GM18873 (cell line): ENCODE measurements around the gene PLCH2.

ENCODE experiments used
- ATAC-seq: cut with Tn5 transposase; IDR thresholded peaks from one replicate; pipeline ENCODE4 v1.9.1; 2021; ENCODE audit warnings: mild to moderate bottlenecking, moderate library complexity, moderate number of reproducible peaks; ENCODE audit not compliant: unreplicated experiment, low FRiP score

PLCH2 gene

DNA sequence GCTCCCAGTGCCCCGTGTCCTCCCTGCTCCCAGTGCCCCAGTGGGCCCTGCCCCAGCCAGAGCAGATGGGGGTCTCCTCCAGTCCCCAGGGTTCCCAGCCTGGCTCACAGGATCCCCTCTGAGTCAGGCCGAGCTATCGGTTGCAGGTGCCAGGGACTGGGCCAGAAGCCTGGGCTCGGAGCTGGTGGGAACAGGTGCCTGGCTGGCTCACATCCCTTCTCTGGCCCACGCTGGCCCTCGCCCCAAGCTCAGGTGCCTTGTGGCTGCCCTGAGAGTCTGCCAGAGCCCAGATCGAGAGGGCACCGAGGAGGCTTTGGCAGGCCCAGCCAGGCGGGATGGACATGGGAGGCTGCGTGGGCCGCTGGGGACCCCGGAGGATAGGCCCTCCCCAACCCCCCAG, 18.9 kb downstream of the PLCH2 start:
- no peak for ATAC-seq

- ATAC-seq: no peak
Measured at GRCh38 chr1:2495546-2495945, 19.5 kb downstream of the PLCH2 start.

DNA sequence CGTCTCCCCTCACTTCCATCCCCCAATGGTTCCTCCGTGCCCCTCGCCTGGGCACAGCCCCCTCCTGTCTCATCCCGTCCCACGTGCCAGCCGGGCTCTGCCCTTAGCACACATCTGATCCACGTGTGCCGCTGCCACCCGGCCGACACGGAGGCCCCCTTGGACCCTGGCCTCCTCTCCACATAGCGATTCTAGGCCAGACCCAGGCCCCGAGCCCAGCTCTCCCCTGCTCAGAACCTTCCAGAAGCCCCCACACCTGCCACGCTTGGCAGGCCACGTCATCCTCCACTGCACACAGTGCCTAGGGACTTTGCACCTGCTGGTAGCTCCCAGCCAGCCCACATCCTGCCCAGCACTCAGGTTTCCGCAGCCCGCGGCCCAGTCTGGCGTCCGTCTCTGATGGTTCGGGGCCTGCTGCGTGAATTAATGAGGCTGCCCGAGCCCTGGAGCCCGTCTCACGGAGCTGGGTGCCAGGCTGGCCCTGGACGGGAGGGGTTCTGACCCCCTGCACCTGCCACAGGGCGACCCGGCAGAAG, 20.1 kb downstream of the PLCH2 start:
- ATAC-seq: no peak

- ATAC-seq: no peak
Measured at GRCh38 chr1:2496746-2497145, 20.7 kb downstream of the PLCH2 start.

DNA sequence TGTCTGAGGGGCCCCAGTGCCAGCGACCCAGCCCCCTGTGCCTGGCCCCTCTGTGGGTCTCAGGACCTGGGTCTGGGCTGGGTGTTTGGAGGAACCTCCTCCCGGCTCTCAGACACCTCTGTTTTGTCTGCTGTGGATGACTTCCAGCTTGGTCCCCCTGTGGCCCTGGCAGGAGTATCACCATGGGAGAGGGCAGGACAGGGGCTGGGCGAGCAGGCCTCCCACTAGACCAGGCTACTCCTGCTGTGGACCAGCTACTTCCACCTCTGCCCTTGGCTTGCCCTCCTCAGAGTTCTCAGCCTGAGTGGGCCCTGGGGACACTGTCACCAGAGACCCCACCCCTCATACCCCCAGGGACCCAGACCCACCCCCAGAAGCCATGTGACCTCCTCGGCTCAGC, 21.8 kb downstream of the PLCH2 start:
- ATAC-seq: no peak

DNA sequence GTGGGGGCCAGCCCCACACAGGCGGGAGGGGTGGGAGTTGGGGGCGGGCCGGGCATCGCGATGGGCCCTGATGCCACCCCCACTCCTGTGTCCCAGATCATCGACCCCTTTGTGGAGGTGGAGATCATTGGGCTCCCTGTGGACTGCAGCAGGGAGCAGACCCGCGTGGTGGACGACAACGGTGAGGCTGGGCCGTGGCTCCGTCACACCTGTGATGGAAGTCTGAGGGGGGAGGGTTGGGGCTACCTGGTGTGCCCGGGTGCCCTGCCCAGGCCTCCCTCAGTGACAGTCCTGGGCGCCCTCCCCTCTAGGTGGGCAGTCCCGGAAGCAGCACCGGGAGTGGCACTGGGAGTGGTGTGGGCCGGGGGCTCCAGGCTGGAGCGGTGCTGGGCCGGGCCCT, 22.6 kb downstream of the PLCH2 start:
- no peak for ATAC-seq

- no peak for ATAC-seq
Measured at GRCh38 chr1:2499260-2499659, 23.2 kb downstream of the PLCH2 start.

DNA sequence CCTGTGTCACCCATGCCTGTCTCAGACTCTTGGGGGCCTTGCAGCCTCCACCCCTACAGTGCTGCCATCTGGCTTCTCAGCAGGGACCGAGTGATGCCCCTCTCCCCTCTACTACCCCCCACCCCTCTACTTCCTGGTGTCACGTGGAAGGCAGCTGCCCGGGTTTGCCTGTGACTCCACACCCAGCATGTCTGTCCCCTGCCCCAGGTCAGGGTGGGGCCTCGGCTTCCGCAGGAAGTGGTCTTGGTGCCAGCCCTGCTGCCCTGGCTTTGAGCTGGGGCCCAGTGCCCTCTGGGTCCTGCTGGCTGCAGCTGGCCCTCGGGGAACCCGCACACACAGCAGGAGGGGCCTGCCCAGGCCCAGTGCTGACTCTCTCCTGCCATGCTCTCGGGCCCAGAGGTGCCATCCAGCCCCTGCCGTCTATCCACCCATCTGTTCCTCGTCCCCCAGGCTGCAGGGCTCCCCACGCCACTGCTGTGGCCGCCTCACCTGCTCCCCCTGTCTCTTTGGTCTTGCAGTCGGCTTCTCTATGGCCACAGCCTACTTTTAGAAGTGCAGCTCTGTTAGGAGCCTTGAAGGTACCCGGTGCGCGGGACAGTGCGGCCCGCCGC, 24.0 kb downstream of the PLCH2 start:
- no peak for ATAC-seq

DNA sequence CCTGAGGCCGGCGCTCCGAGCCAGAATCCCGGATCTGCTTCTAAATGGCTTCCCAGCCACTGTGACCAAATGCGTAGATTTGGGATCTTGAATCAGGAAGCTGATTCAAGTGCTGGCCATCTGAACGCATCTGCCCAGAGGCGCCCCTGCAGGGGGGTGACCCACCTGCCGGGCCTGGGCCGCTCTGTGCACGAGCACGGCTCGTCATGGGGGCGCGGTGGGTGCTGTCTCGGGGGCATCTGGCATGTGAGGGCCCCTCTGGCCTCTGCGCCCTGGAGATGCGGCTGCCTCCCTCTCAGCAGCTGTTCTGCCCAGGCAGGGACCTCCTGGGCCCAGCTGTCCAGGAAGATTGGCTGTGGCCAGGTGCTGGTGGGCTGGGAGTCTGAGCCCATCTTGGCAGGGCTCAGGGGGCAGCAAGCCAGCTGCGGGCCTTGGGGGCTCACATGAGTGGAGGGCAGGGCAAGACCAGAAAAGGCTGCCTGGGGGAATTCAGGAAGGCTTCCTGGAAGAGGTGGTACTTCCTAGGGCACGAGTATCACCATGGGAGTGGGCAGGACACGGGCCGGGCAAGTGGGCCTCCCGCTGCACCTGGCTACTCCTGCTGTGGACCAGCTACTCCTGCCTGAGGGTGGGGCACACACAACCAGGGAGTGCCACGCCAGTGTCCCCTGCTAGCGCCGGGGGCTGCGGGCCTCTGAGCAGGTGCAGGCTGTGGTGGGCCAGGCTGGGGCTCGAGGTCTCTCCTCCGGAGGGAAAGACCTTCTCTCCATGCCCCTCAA, 25.1 kb downstream of the PLCH2 start:
- ATAC-seq: no peak

- ATAC-seq: no peak
Measured at GRCh38 chr1:2501820-2502119, 25.7 kb downstream of the PLCH2 start.

- ATAC-seq: no peak
Measured at GRCh38 chr1:2502210-2502609, 26.1 kb downstream of the PLCH2 start.

- no peak for ATAC-seq
Measured at GRCh38 chr1:2502661-2503553, 26.8 kb downstream of the PLCH2 start.

DNA sequence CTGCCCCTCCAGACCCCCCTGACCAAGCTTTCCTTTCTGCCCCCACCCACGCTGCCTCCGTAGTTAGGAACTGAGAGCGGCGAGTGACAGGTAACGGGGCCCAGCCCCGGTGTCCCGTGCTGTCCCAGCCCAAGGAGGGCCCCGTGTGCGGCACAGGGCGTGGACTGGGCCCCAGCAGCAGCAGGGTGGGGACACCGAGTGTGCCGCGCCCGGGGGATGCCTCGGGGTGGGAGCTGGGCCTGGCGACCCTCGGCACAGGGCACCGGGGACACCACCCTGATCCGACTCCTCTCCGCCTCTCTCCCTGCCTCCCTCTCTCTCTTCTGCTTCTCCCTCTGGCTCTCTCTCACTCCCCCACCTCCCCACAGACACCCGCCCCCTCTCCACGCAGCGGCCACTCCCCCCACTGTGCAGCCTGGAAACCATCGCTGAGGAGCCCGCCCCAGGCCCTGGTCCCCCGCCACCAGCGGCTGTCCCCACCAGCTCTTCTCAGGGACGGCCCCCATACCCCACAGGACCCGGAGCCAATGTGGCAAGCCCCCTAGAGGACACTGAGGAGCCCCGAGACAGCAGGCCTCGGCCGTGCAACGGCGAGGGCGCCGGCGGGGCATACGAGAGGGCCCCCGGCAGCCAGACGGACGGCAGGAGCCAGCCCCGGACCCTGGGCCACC, 27.6 kb downstream of the PLCH2 start:
- ATAC-seq: no peak

DNA sequence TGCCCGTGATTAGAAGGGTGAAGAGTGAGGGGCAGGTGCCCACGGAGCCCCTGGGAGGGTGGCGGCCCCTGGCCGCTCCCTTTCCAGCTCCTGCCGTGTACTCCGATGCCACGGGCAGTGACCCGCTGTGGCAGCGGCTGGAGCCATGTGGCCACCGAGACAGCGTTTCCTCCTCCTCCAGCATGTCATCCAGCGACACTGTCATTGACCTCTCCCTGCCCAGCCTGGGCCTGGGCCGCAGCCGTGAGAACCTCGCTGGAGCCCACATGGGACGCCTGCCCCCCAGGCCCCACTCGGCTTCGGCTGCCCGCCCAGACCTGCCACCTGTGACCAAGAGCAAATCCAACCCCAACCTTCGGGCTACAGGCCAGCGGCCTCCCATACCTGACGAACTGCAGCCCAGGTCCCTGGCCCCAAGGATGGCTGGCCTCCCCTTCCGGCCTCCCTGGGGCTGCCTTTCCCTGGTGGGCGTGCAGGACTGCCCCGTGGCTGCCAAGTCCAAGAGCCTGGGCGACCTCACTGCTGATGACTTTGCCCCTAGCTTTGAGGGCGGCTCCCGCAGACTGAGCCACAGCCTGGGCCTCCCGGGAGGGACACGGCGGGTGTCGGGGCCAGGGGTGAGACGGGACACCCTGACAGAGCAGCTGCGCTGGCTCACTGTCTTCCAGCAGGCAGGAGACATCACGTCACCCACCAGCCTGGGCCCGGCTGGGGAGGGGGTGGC, 28.3 kb downstream of the PLCH2 start:
- no peak for ATAC-seq

- no peak for ATAC-seq
Measured at GRCh38 chr1:2504949-2505272, 28.8 kb downstream of the PLCH2 start.

GRCh38 chr1:2505461-2505994, 29.4 kb downstream of the PLCH2 start:
- no peak for ATAC-seq

GRCh38 chr1:2506007-2506860, 30.1 kb downstream of the PLCH2 start:
- no peak for ATAC-seq

GRCh38 chr1:2506901-2507565, 30.9 kb downstream of the PLCH2 start:
- ATAC-seq: no peak
